ENCODE measurements around the gene GAGE13.
"Not testable (repeated sequence)": the region's sequence is repeated elsewhere in the genome, so short reads cannot be mapped to it uniquely, and the experiment has no call there.

Gene GAGE13

GRCh38 chrX:49322266-49322665 lies 9.1 kb upstream of the GAGE13 start:
- H3K4me3 ChIP-seq, H3K27ac ChIP-seq: not testable (repeated sequence)

DNA sequence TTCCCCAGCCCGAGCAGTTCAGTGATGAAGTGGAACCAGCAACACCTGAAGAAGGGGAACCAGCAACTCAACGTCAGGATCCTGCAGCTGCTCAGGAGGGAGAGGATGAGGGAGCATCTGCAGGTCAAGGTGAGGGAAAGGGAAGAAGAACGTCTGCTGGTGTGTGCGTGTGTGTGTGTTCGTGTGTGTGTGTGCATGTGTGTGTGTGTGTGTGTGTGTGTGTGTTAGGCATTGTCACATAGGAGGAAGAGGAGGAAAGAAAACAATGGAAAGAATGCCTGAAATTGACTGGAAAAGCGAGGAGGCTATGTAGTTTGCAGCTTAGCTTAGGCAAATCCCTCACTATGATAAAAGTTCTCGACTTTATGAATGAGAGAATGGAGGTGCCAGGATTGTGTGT lies 7.6 kb upstream of the GAGE13 start:
- H3K4me3 ChIP-seq, H3K27ac ChIP-seq: not testable (repeated sequence)

GRCh38 chrX:49330421-49330820 lies 961 bp upstream of the GAGE13 start:
- not testable (repeated sequence) for H3K27ac ChIP-seq, H3K4me3 ChIP-seq

DNA sequence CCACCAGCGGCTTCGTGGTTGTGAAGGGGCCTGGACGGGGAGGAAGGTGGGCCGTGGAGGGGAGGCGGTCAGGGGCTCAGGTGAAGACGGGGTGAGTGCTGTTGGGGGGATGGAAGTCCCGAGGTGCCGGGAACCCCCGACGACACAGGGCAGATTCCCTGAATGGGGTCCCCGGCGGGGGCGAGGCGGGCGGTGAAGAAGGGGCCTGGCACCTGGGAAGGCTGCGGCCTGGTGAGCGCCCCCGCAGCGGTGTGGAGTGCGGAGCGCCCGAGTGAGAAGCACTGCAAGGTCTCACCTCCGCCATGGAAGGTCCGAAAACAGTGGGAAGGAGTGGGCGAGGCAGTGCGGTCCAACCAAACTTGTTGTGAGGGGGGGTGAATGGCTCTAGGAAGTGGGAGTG lies 459 bp downstream of the GAGE13 start:
- H3K27ac ChIP-seq, H3K4me3 ChIP-seq: not testable (repeated sequence)

- H3K27ac ChIP-seq, H3K4me3 ChIP-seq: not testable (repeated sequence)
Measured at GRCh38 chrX:49341449-49341848, 10.1 kb downstream of the GAGE13 start.

DNA sequence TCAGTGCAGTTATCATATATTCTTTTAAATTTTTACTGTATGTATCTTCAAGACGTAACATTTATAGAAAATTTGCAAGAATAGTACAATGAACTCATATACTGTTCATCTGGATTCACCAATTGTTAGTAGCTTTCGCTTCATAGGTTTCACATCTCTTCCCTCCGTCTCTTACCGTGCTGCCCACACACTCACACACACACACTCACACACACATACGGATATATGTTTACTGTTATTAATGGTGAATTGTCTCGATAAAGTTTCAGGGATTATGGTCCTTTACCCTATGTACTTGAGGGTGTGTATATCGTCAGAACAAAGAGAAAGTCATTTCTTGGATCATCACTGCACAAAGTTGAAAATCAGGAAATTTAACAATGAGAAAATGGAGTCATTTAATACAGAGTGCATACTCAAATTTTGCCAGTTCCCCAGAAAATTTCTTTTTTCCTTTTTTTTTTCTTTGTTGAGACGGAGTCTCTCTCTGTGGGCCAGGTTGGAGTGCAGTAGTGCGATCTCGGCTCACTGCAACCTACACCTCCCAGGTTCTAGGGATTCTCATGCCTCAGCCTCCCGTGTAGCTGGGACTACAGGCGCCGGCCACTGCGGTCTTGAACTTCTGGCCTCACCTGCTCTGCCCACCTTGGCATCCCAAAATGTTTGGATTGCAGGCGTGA lies 13.3 kb downstream of the GAGE13 start:
- not testable (repeated sequence) for H3K4me3 ChIP-seq, H3K27ac ChIP-seq

DNA sequence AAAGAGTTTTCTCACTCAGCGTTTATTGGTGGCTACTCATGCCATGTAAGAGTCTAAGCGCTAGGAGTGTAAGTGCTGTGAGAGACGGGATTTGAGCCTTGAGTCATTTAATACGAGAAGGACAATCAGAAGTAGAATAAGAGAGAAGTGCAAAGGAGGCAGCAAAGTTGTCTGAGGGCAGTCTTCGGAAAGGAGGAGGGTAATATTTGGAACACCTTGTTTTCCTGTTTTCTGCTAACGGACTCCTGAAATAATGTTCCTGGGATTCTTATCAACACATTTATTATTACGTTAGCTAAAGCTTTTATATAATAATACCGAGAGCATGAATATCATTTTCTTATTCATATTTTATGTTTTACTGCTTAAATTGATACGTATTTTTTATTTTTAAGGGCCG lies 14.0 kb downstream of the GAGE13 start:
- H3K4me3 ChIP-seq: not testable (repeated sequence)

DNA sequence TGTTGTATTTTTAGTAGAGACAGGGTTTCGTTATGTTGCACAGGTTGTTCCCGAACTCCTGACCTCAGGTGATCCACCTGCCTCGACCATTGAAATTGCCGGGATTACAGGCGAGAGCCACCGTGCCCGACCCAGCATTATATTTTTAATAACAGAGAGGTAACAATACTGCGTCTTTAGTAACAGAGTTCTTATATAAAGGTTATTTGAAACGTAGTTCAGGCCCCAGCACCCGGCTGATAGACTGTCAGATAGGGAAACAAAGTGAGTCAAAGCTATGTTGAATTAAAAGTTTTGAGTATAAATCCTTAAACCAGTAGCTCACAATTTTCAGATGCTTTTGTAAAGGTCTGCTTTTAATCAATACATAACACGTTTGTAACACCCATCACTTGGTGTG lies 14.8 kb downstream of the GAGE13 start:
- H3K27ac ChIP-seq, H3K4me3 ChIP-seq: not testable (repeated sequence)

More for the DNA sequence above, 14.0 kb downstream of the GAGE13 start:
- not testable (repeated sequence) for H3K27ac ChIP-seq

All from skin epidermis (tissue), 12 donors.